Spleen (tissue), 11 donors: ENCODE measurements around the gene GALNT18. TPM values are rescaled to one million over a fixed set of nuclear protein-coding genes. Genes with fewer than 3 reads are reported as not detected.

Source experiments
- DNase-seq: peaks from one replicate; pipeline ENCODE4 v3.0.0-alpha.2; 2020
- H3K27ac ChIP-seq, 8 donors: fragments of 200-600 bp; sonication (generic) in 7 of 8; 1 replicate in 4 of 8; 2 replicates in 4 of 8; pipeline versions ENCODE4 v1.5.0 to v1.8.0; 2016 to 2021; ENCODE audit warnings: inconsistent platforms in 4 of 8, mild to moderate bottlenecking in 4 of 8, moderate library complexity in 1 of 8
- H3K27me3 ChIP-seq, 7 donors: fragments of 200-600 bp; sonication (generic) in 6 of 7; replicated peaks in 1 of 7; 1 replicate in 4 of 7; 2 replicates in 3 of 7; pipeline versions ENCODE4 v1.5.0 to v1.8.0; 2016 to 2021; ENCODE audit warnings: inconsistent platforms in 3 of 7, mild to moderate bottlenecking in 1 of 7
- H3K36me3 ChIP-seq, 6 donors: fragments of 200-600 bp; sonication (generic) in 5 of 6; 1 replicate in 4 of 6; 2 replicates in 2 of 6; pipeline versions ENCODE4 v1.5.0 to v1.8.0; 2016 to 2021; ENCODE audit warnings: inconsistent platforms in 2 of 6
- H3K4me1 ChIP-seq, 6 donors: fragments of 200-600 bp; sonication (generic) in 5 of 6; 1 replicate in 3 of 6; 2 replicates in 3 of 6; pipeline versions ENCODE4 v1.5.0 to v1.8.0; 2016 to 2021; ENCODE audit warnings: inconsistent platforms in 3 of 6
- H3K4me3 ChIP-seq, 8 donors: fragments of 200-600 bp; sonication (generic) in 7 of 8; 1 replicate in 4 of 8; 2 replicates in 4 of 8; pipeline versions ENCODE4 v1.5.0 to v1.8.0; 2016 to 2021; ENCODE audit warnings: inconsistent platforms in 4 of 8, mild to moderate bottlenecking in 4 of 8, moderate library complexity in 2 of 8
- H3K9me3 ChIP-seq, 8 donors: fragments of 200-600 bp; sonication (generic) in 7 of 8; 1 replicate in 4 of 8; 2 replicates in 4 of 8; pipeline versions ENCODE4 v1.5.0 to v1.8.0; 2016 to 2021; ENCODE audit warnings: inconsistent platforms in 4 of 8
- POLR2A ChIP-seq, 3 donors: fragments of 450-650 bp; IDR thresholded peaks; one replicate each; pipeline ENCODE4 v1.5.1; 2017; ENCODE audit warnings: antibody characterized with exemption in 3 of 3, mild to moderate bottlenecking in 1 of 3
- POLR2AphosphoS5 ChIP-seq, 3 donors: sonication (generic); formaldehyde crosslinking; IDR thresholded peaks; one replicate each; pipeline ENCODE4 v1.5.1; 2017; ENCODE audit warnings: antibody characterized with exemption in 3 of 3
- WGBS, 5 donors: extraction: QIAGEN DNeasy Blood & Tissue Kit in 3 of 5; methylation state at CpG; one replicate each; pipeline versions ENCODE4 v1.1.5 to v1.1.7; 2013 to 2018; 5-methylcytosine and 5-hydroxymethylcytosine counted together
- intact Hi-C: fragments of 100-400 bp; cut with DNase I; formaldehyde crosslinking; loops from one replicate; pipeline ENCODE4 v1.15.0; 2023; ENCODE audit warnings: low total_unique reads
- polyA plus RNA-seq, 3 donors: library from polyadenylated mRNA; stranded (reverse); fragments of 200-250 nt; gene quantifications; one replicate each; pipeline ENCODE4 v1.2.1, GENCODE V29; 2013
- total RNA-seq, 7 donors: library from RNA; depleted of rRNA in 3 of 7; stranded (reverse); fragments of >200 nt in 3 of 7; fragmentation: NEBNext Ultra II Directional in 4 of 7; extraction: Animal tissue kit (Norgen Biotek cat#: 25700) in 4 of 7; gene quantifications; one replicate each; pipeline versions ENCODE4 v1.1.0 to v1.2.1, GENCODE V29; 2016 to 2021
- TF ChIP-seq, protein P1 (sequence below), 11 experiments: fragments of 200-600 bp in 7 of 11; fragments of 450-650 bp in 4 of 11; sonication (generic) in 4 of 11; IDR thresholded peaks in 8 of 11; conservative IDR thresholded peaks in 3 of 11; 1 replicate in 7 of 11; 2 replicates in 4 of 11; pipeline versions ENCODE4 v1.4.0 to v1.8.0; 2016 to 2021; ENCODE audit warnings: antibody characterized with exemption in 11 of 11, inconsistent platforms in 4 of 11, mild to moderate bottlenecking in 1 of 11
- donor health status: healthy with polysubstance abuse.
- donor health status: DM: no; HTN: no; CAD: no; lungs with moderate emphysema.
- donor health status: DM: no; HTN: no; CAD: no.
- donor health status: Bipolar disorder and iron deficiency.
- donor health status: healthy.
- donor health status: DM: no; HTN: no; CAD: no.
- donor health status: DM: yes; HTN: yes; CAD: no.

Gene GALNT18
- total and polyA plus RNA-seq, 10 donors = 0.87 to 6.9 (median 3.9) TPM

DNA sequence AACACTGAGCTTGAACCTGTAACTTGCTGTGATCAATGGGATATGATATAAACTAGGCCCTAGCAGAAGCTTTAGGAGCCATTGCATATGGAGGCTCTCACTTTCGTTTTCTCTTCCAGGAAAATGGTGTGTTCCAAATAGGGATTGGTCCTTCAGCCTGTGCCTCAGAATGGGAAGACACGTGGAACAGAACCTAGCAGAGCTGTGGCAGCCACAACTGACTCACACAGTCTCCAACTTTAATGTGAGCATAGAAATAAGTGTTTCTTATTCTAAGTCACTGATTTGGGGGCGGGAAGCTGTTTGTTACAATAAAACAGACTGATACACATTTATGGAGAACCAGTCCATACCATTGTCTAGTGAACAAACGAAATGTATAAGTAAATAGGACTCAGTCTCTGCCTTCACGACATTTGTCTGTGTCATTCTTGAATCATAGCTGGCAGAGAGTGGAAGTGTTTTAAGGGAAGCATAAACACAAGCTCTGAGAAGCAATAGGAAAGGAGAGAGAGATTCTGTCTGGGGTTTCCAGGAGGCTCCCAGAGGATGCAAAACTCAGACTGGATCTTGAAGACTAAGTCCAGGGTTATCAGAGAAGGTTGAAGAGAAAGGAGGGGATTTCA is 97.3 kb downstream of the GALNT18 start:
- DNase-seq = no peak
- Histone ChIP-seq H3K4me1 (peaks cover 0 to 6% (median 0%) of the 10 kb centered on the region in 6 donors), H3K27ac (no peak overlapping the region), H3K9me3 (no peaks in the 10 kb centered on the region), H3K27me3 (no peaks in the 10 kb centered on the region), H3K36me3 (no peaks in the 10 kb centered on the region), H3K4me3 (no peak overlapping the region)
- WGBS, 5 donors = 72 to 82% (median 79%) methylated on average over 5 of the region's 5 CpGs
- no peak for TF ChIP-seq POLR2AphosphoS5 (IDR thresholded peaks at IDR 0.05)
- TF ChIP-seq POLR2A (IDR thresholded peaks at IDR 0.05) = no peak
- TF ChIP-seq, protein P1, sequence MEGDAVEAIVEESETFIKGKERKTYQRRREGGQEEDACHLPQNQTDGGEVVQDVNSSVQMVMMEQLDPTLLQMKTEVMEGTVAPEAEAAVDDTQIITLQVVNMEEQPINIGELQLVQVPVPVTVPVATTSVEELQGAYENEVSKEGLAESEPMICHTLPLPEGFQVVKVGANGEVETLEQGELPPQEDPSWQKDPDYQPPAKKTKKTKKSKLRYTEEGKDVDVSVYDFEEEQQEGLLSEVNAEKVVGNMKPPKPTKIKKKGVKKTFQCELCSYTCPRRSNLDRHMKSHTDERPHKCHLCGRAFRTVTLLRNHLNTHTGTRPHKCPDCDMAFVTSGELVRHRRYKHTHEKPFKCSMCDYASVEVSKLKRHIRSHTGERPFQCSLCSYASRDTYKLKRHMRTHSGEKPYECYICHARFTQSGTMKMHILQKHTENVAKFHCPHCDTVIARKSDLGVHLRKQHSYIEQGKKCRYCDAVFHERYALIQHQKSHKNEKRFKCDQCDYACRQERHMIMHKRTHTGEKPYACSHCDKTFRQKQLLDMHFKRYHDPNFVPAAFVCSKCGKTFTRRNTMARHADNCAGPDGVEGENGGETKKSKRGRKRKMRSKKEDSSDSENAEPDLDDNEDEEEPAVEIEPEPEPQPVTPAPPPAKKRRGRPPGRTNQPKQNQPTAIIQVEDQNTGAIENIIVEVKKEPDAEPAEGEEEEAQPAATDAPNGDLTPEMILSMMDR (IDR thresholded peaks at IDR 0.05 in 8 of 11, conservative IDR thresholded peaks at IDR 0.05 in 3 of 11) = no peak
- intact Hi-C loops = no loop called here

DNA sequence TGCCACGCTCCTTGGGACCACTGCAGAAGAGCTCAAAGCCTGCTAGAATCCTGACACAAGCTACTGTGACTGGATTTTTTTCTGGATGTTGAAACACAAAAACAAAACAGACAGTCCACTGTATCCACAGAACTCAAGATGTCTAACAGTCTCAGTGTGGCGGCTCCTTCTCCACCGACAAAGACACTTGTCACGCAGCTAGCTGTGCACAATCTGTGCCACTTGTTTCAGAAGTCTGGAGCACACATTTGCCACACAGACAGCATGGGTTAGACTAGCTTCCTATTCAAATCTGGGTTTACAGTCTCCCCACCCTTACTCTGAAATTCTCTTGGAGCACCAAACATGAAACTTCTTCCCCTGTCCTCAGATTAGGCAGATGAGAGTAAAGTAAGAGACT is 99.2 kb downstream of the GALNT18 start:
- Histone ChIP-seq H3K27me3 (no peaks in the 10 kb centered on the region), H3K27ac (no peak overlapping the region), H3K4me1 (peaks cover 0 to 6% (median 0%) of the 10 kb centered on the region in 6 donors), H3K4me3 (no peak overlapping the region), H3K9me3 (no peaks in the 10 kb centered on the region), H3K36me3 (no peaks in the 10 kb centered on the region)
- intact Hi-C loops = no loop called here
- no peak for DNase-seq
- WGBS, 5 donors = 87 to 97% (median 95%) methylated on average over 4 of the region's 4 CpGs
- TF ChIP-seq POLR2A (IDR thresholded peaks at IDR 0.05) (no peak), POLR2AphosphoS5 (IDR thresholded peaks at IDR 0.05) (no peak)
- TF ChIP-seq, protein P1 (IDR thresholded peaks at IDR 0.05 in 8 of 11, conservative IDR thresholded peaks at IDR 0.05 in 3 of 11) = no peak

DNA sequence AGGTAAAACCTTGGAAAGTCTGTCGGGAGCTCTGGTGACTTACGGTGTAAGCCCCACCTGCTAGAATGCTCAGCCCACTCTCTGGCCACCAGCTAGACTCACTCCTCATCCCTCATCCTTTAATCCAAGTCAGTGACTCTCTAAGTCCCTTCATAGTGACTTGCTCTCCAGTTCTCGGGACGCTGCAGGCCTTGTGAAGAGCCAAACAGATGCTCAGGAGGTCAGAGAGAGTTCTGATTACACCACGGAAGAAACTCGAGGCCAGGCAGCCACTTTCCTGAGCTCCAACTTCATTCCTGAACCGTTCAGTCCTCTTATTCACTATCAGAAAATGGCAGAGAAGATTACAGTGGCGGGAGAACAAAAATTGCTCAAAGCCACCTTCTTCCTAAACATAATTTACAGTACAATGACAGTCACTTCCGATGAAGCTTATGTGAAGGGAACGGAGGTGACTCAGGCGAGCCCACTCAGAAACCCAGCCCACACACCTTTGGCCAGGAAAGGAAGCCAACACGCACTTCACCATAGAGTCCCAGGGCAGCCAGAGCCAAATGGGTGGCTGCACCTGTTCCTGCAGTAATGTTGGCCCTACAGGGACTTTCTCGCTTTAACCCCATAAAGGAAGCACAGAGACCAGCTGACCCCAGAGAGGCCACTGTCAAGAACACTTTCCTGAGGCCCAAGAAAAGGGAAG is 100.4 kb downstream of the GALNT18 start:
- peaks cover 0 to 6% (median 0%) of the 10 kb centered on the region in 6 donors for H3K4me1 ChIP-seq
- H3K36me3 ChIP-seq = no peaks in the 10 kb centered on the region
- 60 to 67% (median 63%) methylated on average over 13 of the region's 13 CpGs for WGBS, 5 donors
- no peaks in the 10 kb centered on the region for H3K9me3 ChIP-seq
- TF ChIP-seq POLR2A (IDR thresholded peaks at IDR 0.05) (no peak), POLR2AphosphoS5 (IDR thresholded peaks at IDR 0.05) (no peak)
- TF ChIP-seq, protein P1 (IDR thresholded peaks at IDR 0.05 in 8 of 11, conservative IDR thresholded peaks at IDR 0.05 in 3 of 11) = no peak
- no peak for DNase-seq
- H3K27ac ChIP-seq = no peak overlapping the region
- no peaks in the 10 kb centered on the region for H3K27me3 ChIP-seq
- no peak overlapping the region for H3K4me3 ChIP-seq
- intact Hi-C loops = no loop called here

DNA sequence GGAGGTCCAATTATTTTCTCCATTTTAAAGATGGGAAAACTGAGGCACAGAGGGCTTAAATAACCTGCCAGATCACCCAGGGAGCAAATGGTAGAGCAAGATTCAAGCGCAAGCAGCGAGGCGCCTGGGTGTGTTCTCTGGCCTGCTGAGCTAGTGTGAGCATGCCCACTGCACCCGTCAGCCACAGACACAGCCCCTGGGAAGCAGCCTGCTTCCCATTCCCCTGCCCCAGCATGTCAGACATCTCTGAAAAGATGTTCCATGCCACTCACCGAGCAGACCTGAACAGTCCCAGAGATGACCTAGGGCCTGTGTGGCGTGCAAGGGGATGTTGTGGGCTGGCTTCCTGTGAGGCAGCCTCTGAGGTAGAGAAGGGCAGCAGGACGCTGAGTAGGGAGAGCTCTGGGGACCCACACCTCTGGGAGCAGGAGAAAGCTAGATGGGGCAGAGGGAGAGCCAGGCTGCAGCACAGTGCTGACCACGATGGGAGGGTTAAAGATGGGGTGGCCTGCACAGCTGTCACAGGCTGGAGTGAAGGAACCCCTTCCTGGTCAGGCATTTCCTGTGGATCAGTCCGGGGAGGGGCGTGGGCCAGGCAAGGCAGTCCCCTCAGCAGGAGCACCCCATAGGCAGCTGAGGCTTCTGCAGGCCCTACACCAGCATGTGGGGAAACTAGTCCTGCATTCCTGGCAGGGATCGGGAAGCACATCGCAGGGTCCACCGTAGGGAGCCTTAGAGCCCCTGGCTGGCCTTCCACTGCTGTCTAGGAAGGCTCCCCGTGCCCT is 101.4 kb downstream of the GALNT18 start:
- WGBS, 5 donors = 65 to 75% (median 69%) methylated on average over 8 to 14 of the region's 14 CpGs
- H3K4me1 ChIP-seq = peaks cover 0 to 6% (median 0%) of the 10 kb centered on the region in 6 donors
- no peak for TF ChIP-seq POLR2A (IDR thresholded peaks at IDR 0.05)
- TF ChIP-seq, protein P1 (IDR thresholded peaks at IDR 0.05 in 8 of 11, conservative IDR thresholded peaks at IDR 0.05 in 3 of 11) = no peak
- H3K4me3 ChIP-seq = no peak overlapping the region
- no peaks in the 10 kb centered on the region for H3K36me3 ChIP-seq
- DNase-seq = no peak
- no peak overlapping the region for H3K27ac ChIP-seq
- H3K9me3 ChIP-seq = no peaks in the 10 kb centered on the region
- intact Hi-C loops = no loop called here
- no peaks in the 10 kb centered on the region for H3K27me3 ChIP-seq
